Neural cell (in vitro differentiated cells): ENCODE measurements around the gene CASZ1. TPM values are rescaled to one million over a fixed set of nuclear protein-coding genes. Genes with fewer than 3 reads are reported as not detected.

ENCODE experiments used
- H2AFZ ChIP-seq: fragments of 200-600, 300-800 bp; sonication (generic), shearing (Covaris generic); 2 replicates; pipeline ENCODE4 v1.6.0; 2014; ENCODE audit warnings: low read depth, mild to moderate bottlenecking, antibody characterized with exemption, low read length, moderate library complexity
- H3F3A ChIP-seq: fragments of 200-600 bp; shearing (Covaris generic); 2 replicates; pipeline ENCODE4 v1.6.1; 2016; ENCODE audit warnings: mild to moderate bottlenecking, moderate library complexity, mixed read lengths, antibody characterized with exemption, low read length; ENCODE audit not compliant: insufficient read depth, poor library complexity, severe bottlenecking
- H3K27ac ChIP-seq: fragments of 200-600, 300-800 bp; sonication (generic), shearing (Covaris generic); 2 replicates; pipeline ENCODE4 v1.5.1; 2014; ENCODE audit warnings: mild to moderate bottlenecking, low read length, moderate library complexity
- H3K27me3 ChIP-seq: fragments of 300-800, 200-600 bp; sonication (generic), shearing (Covaris generic); 2 replicates; pipeline ENCODE4 v1.6.0; 2014; ENCODE audit warnings: mild to moderate bottlenecking, low read depth, low read length, moderate library complexity; ENCODE audit not compliant: insufficient read depth
- H3K36me3 ChIP-seq: fragments of 300-800, 200-600 bp; sonication (generic), shearing (Covaris generic); 2 replicates; pipeline ENCODE4 v1.5.1; 2014; ENCODE audit warnings: mild to moderate bottlenecking, antibody characterized with exemption, low read length, moderate library complexity; ENCODE audit not compliant: insufficient read depth
- H3K4me2 ChIP-seq: fragments of 300-800, 200-600 bp; sonication (generic), shearing (Covaris generic); 2 replicates; pipeline ENCODE4 v1.6.0; 2014; ENCODE audit warnings: mild to moderate bottlenecking, low read length
- H3K4me3 ChIP-seq: fragments of 300-800, 200-600 bp; sonication (generic), shearing (Covaris generic); 2 replicates; pipeline ENCODE4 v1.5.1; 2014; ENCODE audit warnings: mild to moderate bottlenecking, low read length, moderate library complexity
- H3K79me2 ChIP-seq: fragments of 200-600 bp; shearing (Covaris generic); replicated peaks from 2 replicates; pipeline ENCODE4 v1.6.0; 2014; ENCODE audit warnings: mild to moderate bottlenecking, low read length, moderate library complexity; ENCODE audit not compliant: insufficient read depth
- H3K9ac ChIP-seq: fragments of 300-800, 200-600 bp; sonication (generic), shearing (Covaris generic); 2 replicates; pipeline ENCODE4 v1.6.1; 2016; ENCODE audit warnings: mild to moderate bottlenecking, low read length, mixed read lengths
- H3K9me2 ChIP-seq: fragments of 200-600 bp; shearing (Covaris generic); 2 replicates; pipeline ENCODE4 v1.6.1; 2016; ENCODE audit warnings: mild to moderate bottlenecking, low read length, mixed read lengths; ENCODE audit not compliant: insufficient read depth
- H3K9me3 ChIP-seq: fragments of 200-600, 300-800 bp; sonication (generic), shearing (Covaris generic); 2 replicates; pipeline ENCODE4 v1.6.1; 2016; ENCODE audit warnings: mild to moderate bottlenecking, mixed run types, low read length, moderate library complexity, mixed read lengths
- H4K20me1 ChIP-seq: fragments of 200-600 bp; shearing (Covaris generic); 2 replicates; pipeline ENCODE4 v1.6.1; 2016; ENCODE audit warnings: mild to moderate bottlenecking, mixed run types; ENCODE audit not compliant: insufficient read depth
- CTCF ChIP-seq: fragments of 450-650 bp; IDR thresholded peaks from 2 replicates; pipeline ENCODE4 v1.5.1; 2014; ENCODE audit warnings: antibody characterized with exemption, mild to moderate bottlenecking, moderate library complexity; ENCODE audit not compliant: poor library complexity, severe bottlenecking
- EP300 ChIP-seq: fragments of 450-650 bp; conservative IDR thresholded peaks from 2 replicates; pipeline ENCODE4 v1.6.1; 2014; ENCODE audit warnings: antibody characterized with exemption, mild to moderate bottlenecking, moderate library complexity; ENCODE audit not compliant: poor library complexity, severe bottlenecking
- EZH2 ChIP-seq: fragments of 200-600, 300-800 bp; shearing (Covaris generic), sonication (generic); IDR thresholded peaks from 2 replicates; pipeline ENCODE4 v1.6.1; 2014; ENCODE audit warnings: antibody characterized with exemption, low read length, borderline replicate concordance, mild to moderate bottlenecking; ENCODE audit not compliant: insufficient read depth, poor library complexity, severe bottlenecking
- MXI1 ChIP-seq: fragments of 450-650 bp; conservative IDR thresholded peaks from 2 replicates; pipeline ENCODE4 v1.6.1; 2014; ENCODE audit warnings: antibody characterized with exemption, mild to moderate bottlenecking; ENCODE audit not compliant: poor library complexity, severe bottlenecking
- POLR2AphosphoS5 ChIP-seq: IDR thresholded peaks from 2 replicates; pipeline ENCODE4 v1.6.1; 2012
- RAD21 ChIP-seq: fragments of 450-650 bp; conservative IDR thresholded peaks from 2 replicates; pipeline ENCODE4 v1.6.1; 2014; ENCODE audit warnings: antibody characterized with exemption, mild to moderate bottlenecking, moderate library complexity
- REST ChIP-seq: IDR thresholded peaks from 2 replicates; pipeline ENCODE4 v1.6.1; 2012; ENCODE audit warnings: borderline replicate concordance
- SMC3 ChIP-seq: fragments of 450-650 bp; conservative IDR thresholded peaks from 2 replicates; pipeline ENCODE4 v1.6.1; 2014; ENCODE audit warnings: antibody characterized with exemption, mild to moderate bottlenecking, moderate library complexity; ENCODE audit not compliant: poor library complexity
- TAF1 ChIP-seq: IDR thresholded peaks from 2 replicates; pipeline ENCODE4 v1.6.1; 2012; ENCODE audit warnings: low read depth
- polyA plus RNA-seq: library from polyadenylated mRNA; depleted of rRNA; stranded (reverse); fragments of >200 nt; gene quantifications from 2 replicates; pipeline ENCODE4 v1.2.3, GENCODE V29; 2014

CASZ1 gene
- polyA plus RNA-seq, 1 donor from 2014 or later = 0.27 TPM

GRCh38 chr1:10724511-10724910, 71.9 kb downstream of the CASZ1 start:
- H3K4me3 ChIP-seq = no peak overlapping the region
- no peak overlapping the region for H2AFZ ChIP-seq
- no peak overlapping the region for H3K4me2 ChIP-seq
- no peaks in the 10 kb centered on the region for H4K20me1 ChIP-seq
- TF ChIP-seq RAD21 (no peak), TAF1 (no peak), MXI1 (no peak), CTCF (no peak), POLR2AphosphoS5 (no peak), SMC3 (no peak), REST (no peak), EZH2 (no peak), EP300 (no peak)
- no peaks in the 10 kb centered on the region for H3K36me3 ChIP-seq
- no peak overlapping the region for H3K27ac ChIP-seq
- no peaks in the 10 kb centered on the region for H3K9me2 ChIP-seq
- H3K27me3 ChIP-seq = no peaks in the 10 kb centered on the region
- no peaks in the 10 kb centered on the region for H3K79me2 ChIP-seq
- no peaks in the 10 kb centered on the region for H3K9me3 ChIP-seq
- H3K9ac ChIP-seq = no peak overlapping the region
- no peaks in the 10 kb centered on the region for H3F3A ChIP-seq

GRCh38 chr1:10724052-10724494, 72.4 kb downstream of the CASZ1 start:
- Histone ChIP-seq H3K9ac (no peak overlapping the region), H3K9me3 (no peaks in the 10 kb centered on the region), H3K9me2 (no peaks in the 10 kb centered on the region), H2AFZ (no peak overlapping the region), H4K20me1 (no peaks in the 10 kb centered on the region), H3K4me3 (no peak overlapping the region), H3K36me3 (no peaks in the 10 kb centered on the region), H3F3A (no peaks in the 10 kb centered on the region), H3K27ac (no peak overlapping the region), H3K4me2 (no peak overlapping the region), H3K27me3 (no peaks in the 10 kb centered on the region), H3K79me2 (no peaks in the 10 kb centered on the region)
- TF ChIP-seq CTCF (no peak), TAF1 (no peak)
